ENCODE measurements around the gene NUAK1. TPM values are rescaled to one million over a fixed set of nuclear protein-coding genes. Genes with fewer than 3 reads are reported as not detected.

NUAK1 gene
- total RNA-seq, 1 experiment from 2014 or later = 7.4 TPM

- CTCF ChIA-PET = no interaction called here
- Histone ChIP-seq H3K4me2 (ENCODE audit: low read length) (no peak overlapping the region), H3K4me3 (replicated peaks in 1 of 2; ENCODE audit: low read depth in 1 of 2, low read length in 2 of 2) (no peak overlapping the region), H3K9me2 (ENCODE audit: insufficient read depth) (no peaks in the 10 kb centered on the region), H3K27me3 (ENCODE audit: insufficient read depth, low read length) (no peaks in the 10 kb centered on the region), H3K27ac (ENCODE audit: low read depth, low read length) (no peak overlapping the region), H2AFZ (ENCODE audit: low read depth, low read length, poor library complexity, severe bottlenecking) (no peak overlapping the region), H4K20me1 (ENCODE audit: insufficient read depth) (no peaks in the 10 kb centered on the region), H3K36me3 (ENCODE audit: control insufficient read depth in 1 of 2, insufficient read depth in 2 of 2, low read length in 2 of 2) (no peaks in the 10 kb centered on the region), H3K4me1 (ENCODE audit: control insufficient read depth in 1 of 2, insufficient read depth in 2 of 2, low read length in 2 of 2) (peaks cover 30 to 33% of the 10 kb centered on the region in 2 experiments), H3K9ac (ENCODE audit: low read length) (no peak overlapping the region), H3K9me3 (ENCODE audit: control insufficient read depth in 1 of 2, insufficient read depth in 1 of 2, low read depth in 1 of 2, low read length in 2 of 2) (no peaks in the 10 kb centered on the region), H3K79me2 (ENCODE audit: insufficient read depth, low read length) (no peaks in the 10 kb centered on the region)
- RAD21 ChIA-PET (ENCODE audit: low non-redundant PET in 1 of 2, low total read pairs in 2 of 2, uncharacterized antibody in 2 of 2, unreplicated experiment in 2 of 2) = no interaction called here
- BruUV-seq (replicated peaks) = no TSS peak
- ATAC-seq (no peak), DNase-seq (ENCODE audit: low read depth, low spot score) (no peak)
- TF ChIP-seq ATF3 (IDR thresholded peaks at IDR 0.05) (no peak), RAD21 (IDR thresholded peaks at IDR 0.05; ENCODE audit: low read depth) (no peak), CTCF (IDR thresholded peaks at IDR 0.05 in 2 of 3, conservative IDR thresholded peaks at IDR 0.05 in 1 of 3; ENCODE audit: borderline replicate concordance in 1 of 3, insufficient read depth in 1 of 3, low read depth in 2 of 3, low read length in 2 of 3) (no peak), ELF1 (IDR thresholded peaks at IDR 0.05; ENCODE audit: borderline replicate concordance, low read depth) (no peak)
- intact Hi-C loops (cut with micrococcal nuclease) = loop anchor here (10.0 kb wide), 2 partner anchors 567 to 1927 kb away; no protein-coding TSS in a partner anchor
- POLR2A ChIA-PET = no interaction called here
Measured at GRCh38 chr12:106131676-106132075, 7.1 kb downstream of the NUAK1 start.

GRCh38 chr12:106130474-106131113 lies 8.2 kb downstream of the NUAK1 start:
- H3K79me2 ChIP-seq (ENCODE audit: insufficient read depth, low read length) = no peaks in the 10 kb centered on the region
- ChIA-PET CTCF (no interaction called here), RAD21 (ENCODE audit: low non-redundant PET in 1 of 2, low total read pairs in 2 of 2, uncharacterized antibody in 2 of 2, unreplicated experiment in 2 of 2) (no interaction called here), POLR2A (no interaction called here)
- no peaks in the 10 kb centered on the region for H4K20me1 ChIP-seq (ENCODE audit: insufficient read depth)
- H3K27me3 ChIP-seq (ENCODE audit: insufficient read depth, low read length) = no peaks in the 10 kb centered on the region
- H3K9me2 ChIP-seq (ENCODE audit: insufficient read depth) = no peaks in the 10 kb centered on the region
- TF ChIP-seq TCF7L2 (IDR thresholded peaks at IDR 0.05; ENCODE audit: borderline replicate concordance, extremely low read depth, insufficient read depth, insufficient read length) (no peak), ZBTB33 (IDR thresholded peaks at IDR 0.05; ENCODE audit: extremely low read depth, insufficient replicate concordance, low read length) (no peak), YY1 (IDR thresholded peaks at IDR 0.05; ENCODE audit: extremely low read depth, insufficient replicate concordance, low read depth, low read length) (no peak), ZNF274 (IDR thresholded peaks at IDR 0.05; ENCODE audit: low read depth, low read length) (no peak), FOSL1 (IDR thresholded peaks at IDR 0.05; ENCODE audit: low read depth) (no peak), RAD21 (IDR thresholded peaks at IDR 0.05; ENCODE audit: low read depth) (no peak), ATF3 (IDR thresholded peaks at IDR 0.05) (no peak), SIN3A (IDR thresholded peaks at IDR 0.05; ENCODE audit: low read depth) (no peak), POLR2AphosphoS5 (IDR thresholded peaks at IDR 0.05; ENCODE audit: low read depth, low read length) (no peak), JUND (IDR thresholded peaks at IDR 0.05) (no peak)
- H3K36me3 ChIP-seq (ENCODE audit: control insufficient read depth in 1 of 2, insufficient read depth in 2 of 2, low read length in 2 of 2) = no peaks in the 10 kb centered on the region
- H3K4me1 ChIP-seq (ENCODE audit: control insufficient read depth in 1 of 2, insufficient read depth in 2 of 2, low read length in 2 of 2) = peaks cover 31 to 41% of the 10 kb centered on the region in 2 experiments
- no peak overlapping the region for H2AFZ ChIP-seq (ENCODE audit: low read depth, low read length, poor library complexity, severe bottlenecking)
- H3K4me2 ChIP-seq (ENCODE audit: low read length) = no peak overlapping the region
- no peak overlapping the region for H3K27ac ChIP-seq (ENCODE audit: low read depth, low read length)
- no peaks in the 10 kb centered on the region for H3K9me3 ChIP-seq (ENCODE audit: control insufficient read depth in 1 of 2, insufficient read depth in 1 of 2, low read depth in 1 of 2, low read length in 2 of 2)
- intact Hi-C loops (cut with micrococcal nuclease) = loop anchor here (10.0 kb wide), 2 partner anchors 566 to 1926 kb away; no protein-coding TSS in a partner anchor
- ATAC-seq (no peak), DNase-seq (ENCODE audit: low read depth, low spot score) (no peak)
- BruUV-seq (replicated peaks) = no TSS peak
- no peak overlapping the region for H3K4me3 ChIP-seq (replicated peaks in 1 of 2; ENCODE audit: low read depth in 1 of 2, low read length in 2 of 2)
- H3K9ac ChIP-seq (ENCODE audit: low read length) = no peak overlapping the region

All from HCT116 (cell line).